Right ventricle myocardium superior (tissue), 1 donor: ENCODE data around the gene HMG20A. TPM values are rescaled to one million over a fixed set of nuclear protein-coding genes. Genes with fewer than 3 reads are reported as not detected.
"Not testable (repeated sequence)": the region's sequence is repeated elsewhere in the genome, so short reads cannot be mapped to it uniquely, and the experiment has no call there.

Experiments
- ATAC-seq: fragments of 200-7000 bp; cut with Tn5 transposase; one replicate; pipeline ENCODE4 v1.9.1; 2020; ENCODE audit warnings: mild to moderate bottlenecking; ENCODE audit not compliant: poor library complexity
- DNase-seq: peaks from one replicate; pipeline ENCODE4 v3.0.0-alpha.2; 2020
- intact Hi-C: fragments of 100-400 bp; cut with DNase I; formaldehyde crosslinking; loops from one replicate; pipeline ENCODE4 v1.11.2; 2022
- total RNA-seq: library from RNA; stranded (reverse); fragmentation: NEBNext Ultra II Directional; extraction: Animal tissue kit (Norgen Biotek cat#: 25700); gene quantifications from one replicate; pipeline ENCODE4 v1.2.1, GENCODE V29; 2021
- donor health status: DM: no; HTN: yes; CAD: no; lungs with severe emphysema.

HMG20A gene
- total RNA-seq, 1 donor from 2014 or later, result 28.8 TPM

GRCh38 chr15:77402740-77403379 lies 17.8 kb upstream of the HMG20A start:
- ATAC-seq, result no peak
- intact Hi-C loops, result no loop called here

GRCh38 chr15:77406173-77406759 lies 14.4 kb upstream of the HMG20A start:
- DNase-seq, intact Hi-C loops, ATAC-seq: not testable (repeated sequence)

More at GRCh38 chr15:77402740-77403379, 17.8 kb upstream of the HMG20A start:
- DNase-seq, result no peak

DNA sequence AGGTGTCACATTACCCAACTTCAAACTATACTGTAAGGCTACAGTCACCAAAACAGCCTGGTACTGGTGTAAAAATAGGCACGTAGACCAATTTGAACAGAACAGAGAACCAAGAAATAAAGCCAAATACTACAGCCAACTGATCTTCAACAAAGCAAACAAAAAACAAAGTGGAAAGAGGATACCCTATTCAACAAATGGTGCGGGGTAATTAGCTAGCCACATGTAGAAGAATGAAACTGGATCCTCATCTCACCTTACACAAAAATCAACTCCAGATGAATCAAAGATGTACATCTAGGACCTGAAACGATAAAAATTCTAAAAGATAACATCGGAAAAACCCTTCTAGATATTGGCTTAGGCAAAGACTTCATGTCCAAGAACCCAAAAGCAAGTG lies 13.8 kb upstream of the HMG20A start:
- no peak for ATAC-seq
- intact Hi-C loops, result no loop called here
- DNase-seq, result no peak

DNA sequence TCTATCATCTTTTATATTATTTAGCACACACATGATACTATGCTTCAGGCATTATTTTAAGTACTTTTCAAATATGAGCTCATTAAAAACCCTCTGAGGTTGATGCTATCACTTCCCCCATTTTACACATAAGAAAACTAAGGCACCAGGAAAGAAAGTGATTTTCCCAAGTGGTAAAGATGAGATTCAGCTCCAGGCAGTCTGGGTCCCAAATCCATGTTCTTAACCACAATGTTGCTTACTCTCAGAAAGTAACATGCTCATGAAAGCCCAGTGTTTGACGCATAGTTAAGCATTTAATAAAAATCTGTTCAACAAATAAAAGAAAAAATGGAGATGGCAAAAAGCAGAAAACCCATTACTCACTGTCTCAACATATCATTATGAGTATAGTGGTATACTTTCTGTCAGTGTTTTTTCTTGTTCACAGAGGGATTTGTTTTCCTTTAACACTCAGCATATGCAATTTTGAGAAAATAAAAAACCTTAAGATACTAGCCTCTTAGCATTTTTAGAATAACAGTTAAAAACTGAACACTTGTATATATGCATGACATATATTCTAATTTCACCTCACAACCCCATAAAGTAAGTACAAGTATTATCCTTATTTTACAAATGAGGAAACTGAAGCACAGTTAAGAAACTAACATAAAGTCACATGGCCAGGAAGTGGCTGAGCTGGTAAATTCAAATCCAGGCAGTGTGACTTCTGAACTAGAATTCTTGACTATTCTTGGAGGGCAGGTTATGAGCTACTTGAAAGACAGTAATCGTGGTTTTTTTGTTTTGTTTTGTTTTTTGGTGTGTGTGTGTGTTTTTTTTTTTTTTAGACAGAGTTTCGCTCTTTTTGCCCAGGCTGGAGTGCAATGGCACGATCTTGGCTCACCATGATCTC lies 11.2 kb upstream of the HMG20A start:
- ATAC-seq, result peak; percentile 42
- DNase-seq, result no peak
- intact Hi-C loops, result loop anchor here (10.0 kb wide), 1 partner anchor 225 kb away; no protein-coding TSS in a partner anchor

GRCh38 chr15:77410157-77410500 lies 10.6 kb upstream of the HMG20A start:
- ATAC-seq, DNase-seq: not testable (repeated sequence)
- intact Hi-C loops, result loop anchor here (10.0 kb wide), 1 partner anchor 225 kb away; no protein-coding TSS in a partner anchor

- intact Hi-C loops, result loop anchor here (10.0 kb wide), 1 partner anchor 226 kb away; no protein-coding TSS in a partner anchor
- no peak for DNase-seq
- ATAC-seq, result no peak
Observed at GRCh38 chr15:77410701-77411618, 9.7 kb upstream of the HMG20A start.

GRCh38 chr15:77411619-77411976 lies 9.1 kb upstream of the HMG20A start:
- ATAC-seq (no peak), DNase-seq (no peak)
- intact Hi-C loops, result loop anchor here (10.0 kb wide), 1 partner anchor 227 kb away; no protein-coding TSS in a partner anchor

- ATAC-seq, result no peak
- intact Hi-C loops, result loop anchor here (10.0 kb wide), 1 partner anchor 228 kb away; no protein-coding TSS in a partner anchor
Observed at GRCh38 chr15:77412972-77413698, 7.6 kb upstream of the HMG20A start.

DNA sequence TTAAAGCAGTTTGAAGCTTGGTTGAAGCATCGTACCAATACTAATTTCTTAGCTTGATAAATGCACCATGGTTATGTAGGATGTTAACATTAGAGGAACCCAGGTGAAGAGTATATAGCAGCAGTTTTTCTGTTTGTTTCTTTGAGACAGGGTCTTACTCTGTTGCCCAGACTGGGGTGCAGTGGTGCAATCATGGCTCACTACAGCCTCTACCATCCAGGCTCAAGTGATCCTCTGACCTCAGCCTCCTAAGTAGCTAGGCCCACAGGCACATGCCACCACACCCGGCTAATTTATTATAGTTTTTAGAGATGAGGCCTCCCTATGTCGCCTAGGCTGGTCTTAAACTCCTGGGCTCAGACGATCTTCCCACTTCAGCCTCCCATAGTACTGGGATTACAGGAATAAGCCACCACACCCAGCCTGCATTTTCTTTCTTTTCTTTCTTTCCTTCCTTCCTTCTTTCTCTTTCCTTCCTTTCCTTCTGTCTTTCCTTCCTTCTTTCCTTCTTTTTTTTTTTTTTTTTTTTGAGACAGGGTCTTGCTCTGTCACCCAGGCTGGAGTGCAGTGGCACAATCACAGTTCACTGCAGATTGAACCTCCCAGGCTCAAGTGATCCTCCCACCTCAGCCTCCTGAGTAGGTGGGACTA lies 6.9 kb upstream of the HMG20A start:
- DNase-seq, result no peak
- intact Hi-C loops, result loop anchor here (10.0 kb wide), 1 partner anchor 229 kb away; no protein-coding TSS in a partner anchor
- ATAC-seq, result no peak

More at GRCh38 chr15:77412972-77413698, 7.6 kb upstream of the HMG20A start:
- DNase-seq, result no peak

DNA sequence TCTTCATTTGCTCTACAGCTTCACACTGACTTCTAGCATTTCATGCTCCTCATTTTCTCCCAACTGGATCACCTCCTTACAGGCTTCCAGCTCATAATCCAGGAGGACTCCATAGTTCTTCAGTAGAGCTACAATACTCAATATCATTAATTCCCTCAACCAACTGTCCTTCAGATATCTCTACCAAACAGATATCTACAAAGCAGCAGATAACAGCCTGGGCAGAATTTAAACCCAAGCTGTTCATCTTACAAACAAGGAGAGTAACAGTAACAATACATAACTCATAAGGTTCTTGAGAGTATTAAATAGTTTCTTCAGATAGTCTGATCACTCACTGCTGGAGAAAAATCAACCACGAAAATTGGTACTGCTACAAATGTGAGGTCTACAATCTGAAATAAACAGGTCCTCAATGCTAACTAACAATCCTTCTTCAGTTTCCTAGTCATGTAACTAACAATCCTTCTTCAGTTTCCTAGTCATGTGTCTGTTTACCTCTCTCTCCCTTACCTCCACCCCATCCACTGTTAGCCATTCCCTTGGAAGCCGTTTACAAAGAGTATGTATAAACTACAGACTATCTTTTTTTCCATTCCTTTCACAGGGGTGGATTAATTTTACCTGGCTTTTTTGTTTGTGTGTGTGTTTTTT lies 5.8 kb upstream of the HMG20A start:
- ATAC-seq (no peak), DNase-seq (no peak)
- intact Hi-C loops, result loop anchor here (10.0 kb wide), 1 partner anchor 230 kb away; no protein-coding TSS in a partner anchor

DNA sequence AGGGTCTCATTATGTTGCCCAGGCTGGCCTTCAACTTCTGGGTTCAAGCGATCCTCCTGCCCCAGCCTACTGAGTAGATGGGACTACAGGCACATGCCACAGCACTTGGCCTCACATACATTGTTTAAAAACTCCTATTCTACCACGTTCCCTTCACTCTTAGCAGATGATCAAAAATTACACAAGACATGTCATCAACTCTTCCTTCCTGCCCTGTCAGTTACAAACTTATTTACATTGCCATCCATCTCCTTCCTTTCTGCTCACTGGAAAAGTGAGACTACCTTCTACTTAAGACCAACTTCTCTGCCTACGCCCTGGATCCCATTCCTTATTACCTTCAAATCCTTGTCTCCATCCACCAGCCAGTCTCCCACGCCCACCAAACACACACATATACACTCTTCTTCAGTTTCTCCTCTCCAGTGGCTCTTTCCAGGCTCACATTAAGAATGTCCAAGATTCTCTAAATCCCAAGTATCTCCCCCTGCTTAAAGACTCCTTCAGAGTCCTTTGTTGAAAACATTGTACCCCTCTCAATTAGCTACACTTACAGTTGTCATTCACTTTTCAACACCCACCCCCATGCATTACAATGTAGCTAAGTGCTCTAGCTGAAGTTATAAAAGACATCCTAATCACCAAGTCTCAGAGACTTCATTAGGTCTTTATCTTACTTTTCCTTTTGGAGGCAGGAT lies 5.1 kb upstream of the HMG20A start:
- ATAC-seq, result no peak
- intact Hi-C loops, result loop anchor here (10.0 kb wide), 1 partner anchor 231 kb away; no protein-coding TSS in a partner anchor
- no peak for DNase-seq

DNA sequence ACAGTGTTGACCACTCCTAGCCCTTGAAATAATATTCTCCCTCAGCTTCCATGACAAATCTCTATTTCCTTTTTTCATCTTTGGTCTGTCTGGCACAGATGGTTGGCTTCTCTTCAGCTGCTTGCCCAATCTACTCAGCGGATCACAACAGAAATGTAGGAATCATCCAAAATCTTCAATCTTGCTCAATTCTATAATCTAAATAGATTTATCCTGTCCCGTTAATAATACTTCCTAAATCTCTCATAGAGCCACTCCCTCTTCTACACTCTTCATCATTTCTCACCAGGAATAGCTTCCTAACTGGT lies 4.6 kb upstream of the HMG20A start:
- ATAC-seq (no peak), DNase-seq (no peak)
- intact Hi-C loops, result loop anchor here (10.0 kb wide), 1 partner anchor 231 kb away; no protein-coding TSS in a partner anchor

GRCh38 chr15:77416954-77417353 lies 3.7 kb upstream of the HMG20A start:
- no peak for ATAC-seq
- intact Hi-C loops, result loop anchor here (10.0 kb wide), 1 partner anchor 232 kb away; no protein-coding TSS in a partner anchor

GRCh38 chr15:77417602-77418001 lies 3.1 kb upstream of the HMG20A start:
- ATAC-seq, result no peak
- DNase-seq, result no peak
- intact Hi-C loops, result loop anchor here (10.0 kb wide), 1 partner anchor 233 kb away; no protein-coding TSS in a partner anchor

More at GRCh38 chr15:77416954-77417353, 3.7 kb upstream of the HMG20A start:
- DNase-seq, result no peak

DNA sequence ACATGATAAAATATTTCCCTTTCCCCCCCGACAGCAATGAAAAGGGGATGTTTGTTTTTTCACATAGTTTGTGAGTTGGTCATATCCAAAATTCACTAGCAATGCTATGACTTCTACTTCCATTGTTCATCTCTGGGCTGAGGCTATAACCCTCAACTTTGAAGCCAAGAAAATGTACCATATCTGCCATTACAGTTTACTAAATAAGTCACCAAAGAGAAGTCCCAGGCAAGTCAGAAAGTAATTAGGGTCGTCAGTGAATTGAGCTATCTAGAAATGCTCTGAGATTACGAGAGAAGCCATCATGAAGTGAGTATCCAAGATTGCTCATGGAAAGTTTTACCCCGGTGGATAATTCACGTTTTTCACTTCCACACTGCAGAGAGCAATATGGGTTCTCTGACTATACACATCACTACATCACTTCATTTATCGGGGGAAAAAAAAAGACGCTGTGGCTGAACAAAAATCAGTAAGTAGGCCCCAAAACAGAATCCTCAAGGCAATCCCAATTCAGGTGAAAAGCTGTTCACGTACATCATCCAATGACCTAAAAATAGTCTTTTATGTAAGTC lies 2.2 kb upstream of the HMG20A start:
- no peak for ATAC-seq
- no peak for DNase-seq
- intact Hi-C loops, result loop anchor here (10.0 kb wide), 1 partner anchor 234 kb away; no protein-coding TSS in a partner anchor
